HG02840 (cell line): Measurements from ENCODE around the gene SPAAR.
"Not testable (repeated sequence)": the region's sequence is repeated elsewhere in the genome, so short reads cannot be mapped to it uniquely, and the experiment has no call there.

Experiments used
- ATAC-seq: cut with Tn5 transposase; IDR thresholded peaks from one replicate; pipeline ENCODE4 v1.9.1; 2021; ENCODE audit warnings: mild to moderate bottlenecking, moderate library complexity, moderate number of reproducible peaks; ENCODE audit not compliant: unreplicated experiment, low FRiP score

The SPAAR gene

GRCh38 chr9:35909274-35909673 lies at the start of gene SPAAR:
Gene SPAAR, plus strand, starts transcription at chr9:35909490. Its CDS starts 974 bp downstream, at chr9:35910464.
- no peak for ATAC-seq

GRCh38 chr9:35859990-35860339 lies 49.3 kb upstream of the SPAAR start:
- no peak for ATAC-seq

- no peak for ATAC-seq
These were observed 48.0 kb upstream of the SPAAR start for GRCh38 chr9:35861161-35861897.

GRCh38 chr9:35862328-35862727 lies 47.0 kb upstream of the SPAAR start:
- ATAC-seq: no peak

- ATAC-seq: no peak
These were observed 45.7 kb upstream of the SPAAR start for GRCh38 chr9:35863583-35863982.

GRCh38 chr9:35864695-35865255 lies 44.5 kb upstream of the SPAAR start:
- ATAC-seq: no peak

GRCh38 chr9:35867538-35867937 lies 41.8 kb upstream of the SPAAR start:
- no peak for ATAC-seq

- ATAC-seq: no peak
These were observed 40.4 kb upstream of the SPAAR start for GRCh38 chr9:35868933-35869332.

GRCh38 chr9:35869621-35870216 lies 39.6 kb upstream of the SPAAR start:
- no peak for ATAC-seq

- no peak for ATAC-seq
These were observed 38.9 kb upstream of the SPAAR start, which contains the start of gene OR13J1 for GRCh38 chr9:35870351-35870923. Gene OR13J1, minus strand, starts transcription at chr9:35870401. Its CDS starts 0 bp downstream, at chr9:35870401.

GRCh38 chr9:35871545-35871944 lies 37.7 kb upstream of the SPAAR start:
- ATAC-seq: no peak

- no peak for ATAC-seq
These were observed 36.8 kb upstream of the SPAAR start for GRCh38 chr9:35872505-35872904.

GRCh38 chr9:35882263-35882848 lies 26.9 kb upstream of the SPAAR start:
- no peak for ATAC-seq

GRCh38 chr9:35882996-35883395 lies 26.3 kb upstream of the SPAAR start:
- ATAC-seq: no peak

- not testable (repeated sequence) for ATAC-seq
These were observed 24.4 kb upstream of the SPAAR start for GRCh38 chr9:35884908-35885307.

- ATAC-seq: no peak
These were observed 17.6 kb upstream of the SPAAR start for GRCh38 chr9:35891646-35892045.

GRCh38 chr9:35892051-35892450 lies 17.2 kb upstream of the SPAAR start:
- ATAC-seq: no peak

GRCh38 chr9:35896570-35896969 lies 12.7 kb upstream of the SPAAR start:
- no peak for ATAC-seq

- not testable (repeated sequence) for ATAC-seq
These were observed 11.8 kb upstream of the SPAAR start for GRCh38 chr9:35897376-35898099.

- no peak for ATAC-seq
These were observed 11.0 kb upstream of the SPAAR start for GRCh38 chr9:35898337-35898736.
